Measurements from ENCODE around the gene ETV2. TPM values are rescaled to one million over a fixed set of nuclear protein-coding genes. Genes with fewer than 3 reads are reported as not detected.
A peak's percentile ranks its signal among the peaks of the same experiment; 100 is the strongest.

The ETV2 gene
- total RNA-seq, 4 donors from 2014 or later, result 0.65 to 0.82 TPM; not detected in 2

GRCh38 chr19:35642312-35642711 lies 767 bp downstream of the ETV2 start:
- ATAC-seq (ENCODE audit: low FRiP score), result no peak
- no peak for TF ChIP-seq CTCF (IDR thresholded peaks at IDR 0.05)
- no peak for DNase-seq (ENCODE audit: low spot score)

- no peak for ATAC-seq (ENCODE audit: low FRiP score)
- TF ChIP-seq CTCF (IDR thresholded peaks at IDR 0.05), result no peak
- DNase-seq (ENCODE audit: low spot score), result no peak
Observed at GRCh38 chr19:35642798-35643254, 1.3 kb downstream of the ETV2 start.

- no peak for TF ChIP-seq CTCF (IDR thresholded peaks at IDR 0.05)
- ATAC-seq (ENCODE audit: low FRiP score), result peak; percentile 48
- DNase-seq (ENCODE audit: low spot score), result peak; percentile 55
Observed at GRCh38 chr19:35643255-35644205, 2.0 kb downstream of the ETV2 start.

- ATAC-seq (ENCODE audit: low FRiP score) (peak; percentile 93), DNase-seq (ENCODE audit: low spot score) (peak; percentile 73)
- TF ChIP-seq CTCF (IDR thresholded peaks at IDR 0.05), result no peak
Observed at GRCh38 chr19:35644206-35644986, 2.9 kb downstream of the ETV2 start.

GRCh38 chr19:35644987-35645679 lies 3.6 kb downstream of the ETV2 start:
- ATAC-seq (ENCODE audit: low FRiP score) (peak; percentile 27), DNase-seq (ENCODE audit: low spot score) (peak; percentile 79)
- no peak for TF ChIP-seq CTCF (IDR thresholded peaks at IDR 0.05)

DNA sequence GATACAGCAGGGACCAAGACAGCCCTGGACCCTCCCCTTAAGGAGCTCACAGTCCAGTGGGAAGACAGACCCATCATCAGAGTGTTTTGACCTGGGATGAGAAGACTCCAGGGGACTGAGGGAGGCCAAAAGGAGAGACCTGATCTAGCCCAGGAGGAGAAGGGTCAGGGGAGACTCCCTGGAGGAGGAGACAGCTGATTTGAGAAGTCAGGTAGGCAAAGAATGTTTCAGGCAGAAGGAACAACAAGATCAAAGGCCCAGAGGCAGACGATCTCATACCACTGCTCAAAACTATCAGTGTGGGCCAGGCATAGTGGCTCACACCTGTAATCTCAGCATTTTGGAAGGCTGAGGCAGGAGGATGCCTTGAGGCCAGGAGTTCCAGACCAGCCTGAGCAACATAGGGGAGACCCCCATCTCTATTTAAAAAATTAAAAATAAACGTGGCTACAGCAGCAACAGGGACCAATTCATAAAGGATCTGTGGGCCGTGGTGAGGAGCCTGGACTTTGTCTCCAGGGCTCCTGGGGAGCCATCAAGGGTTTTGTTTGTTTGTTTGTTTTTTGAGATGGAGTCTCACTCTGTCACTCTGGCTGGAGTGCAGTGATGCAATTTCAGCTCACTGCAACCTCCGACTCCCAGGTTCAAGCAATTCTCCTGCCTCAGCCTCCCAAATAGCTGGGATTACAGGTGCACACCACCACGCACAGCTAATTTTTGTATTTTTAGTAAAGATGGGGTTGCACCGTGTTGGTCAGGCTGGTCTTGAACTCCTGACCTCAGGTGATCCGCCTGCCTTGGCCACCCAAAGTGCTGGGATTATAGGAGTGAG lies 4.4 kb downstream of the ETV2 start:
- DNase-seq (ENCODE audit: low spot score) (no peak), ATAC-seq (ENCODE audit: low FRiP score) (no peak)
- TF ChIP-seq CTCF (IDR thresholded peaks at IDR 0.05), result no peak
